ENCODE data around the gene MSMB.
"Not testable (repeated sequence)": the region's sequence is repeated elsewhere in the genome, so short reads cannot be mapped to it uniquely, and the experiment has no call there.

MSMB gene

GRCh38 chr10:46087381-46087780 is 41.3 kb upstream of the MSMB start:
- not testable (repeated sequence) for H2BK12ac ChIP-seq (ENCODE audit: low read length); H2BK5ac ChIP-seq (ENCODE audit: low read length); H3K79me1 ChIP-seq (ENCODE audit: low read depth, low read length); H2AK5ac ChIP-seq (ENCODE audit: low read depth, low read length); H3K36me3 ChIP-seq (replicated peaks in 1 of 2; ENCODE audit: control insufficient read depth in 2 of 2, insufficient read depth in 2 of 2, low read length in 2 of 2); DNase-seq (ENCODE audit: low spot score); H2BK120ac ChIP-seq (ENCODE audit: low read depth, low read length); H3K4ac ChIP-seq (ENCODE audit: low read length); H3K9me3 ChIP-seq (replicated peaks in 1 of 2; ENCODE audit: control insufficient read depth in 2 of 2, insufficient read depth in 1 of 2, low read depth in 1 of 2, low read length in 2 of 2); H3K4me3 ChIP-seq (ENCODE audit: low read length in 2 of 2); H3K18ac ChIP-seq (ENCODE audit: low read length); H3K27me3 ChIP-seq (ENCODE audit: control insufficient read depth in 3 of 3, insufficient read depth in 3 of 3, low read depth in 1 of 3, low read length in 3 of 3); H2AFZ ChIP-seq (ENCODE audit: low read length); H3K4me2 ChIP-seq (ENCODE audit: insufficient read depth, low read length, poor library complexity, severe bottlenecking); H3K27ac ChIP-seq (replicated peaks; ENCODE audit: low read length); H4K8ac ChIP-seq (ENCODE audit: low read depth, low read length); H3K9ac ChIP-seq (ENCODE audit: low read depth, low read length, poor library complexity); H3K23ac ChIP-seq (ENCODE audit: low read depth, low read length, poor library complexity); H3K4me1 ChIP-seq (ENCODE audit: control insufficient read depth in 2 of 2, insufficient read depth in 1 of 2, low read depth in 1 of 2, low read length in 2 of 2); H3K14ac ChIP-seq (ENCODE audit: low read length); H2BK15ac ChIP-seq (ENCODE audit: low read length); H4K91ac ChIP-seq (ENCODE audit: low read depth, low read length, poor library complexity)
- no CpG with 5 or more reads among the region's 11 CpGs for WGBS, 2 donors (ENCODE audit: extremely low coverage in 2 of 2, insufficient read length in 2 of 2, insufficient replicate concordance in 1 of 2)

- no peak for DNase-seq (ENCODE audit: low spot score)
- H2BK12ac ChIP-seq (ENCODE audit: low read length), result no peak overlapping the region
- WGBS, 2 donors (ENCODE audit: extremely low coverage in 2 of 2, insufficient read length in 2 of 2, insufficient replicate concordance in 1 of 2), result no CpG with 5 or more reads among the region's 12 CpGs
Measured at GRCh38 chr10:46084321-46085165, 38.5 kb upstream of the MSMB start.

GRCh38 chr10:46080886-46081285 is 34.8 kb upstream of the MSMB start:
- H3K18ac ChIP-seq (ENCODE audit: low read length), result no peak overlapping the region
- no peak overlapping the region for H4K91ac ChIP-seq (ENCODE audit: low read depth, low read length, poor library complexity)
- WGBS, 2 donors (ENCODE audit: extremely low coverage in 2 of 2, insufficient read length in 2 of 2, insufficient replicate concordance in 1 of 2), result no CpG with 5 or more reads among the region's 2 CpGs
- no peak overlapping the region for H4K8ac ChIP-seq (ENCODE audit: low read depth, low read length)
- no peaks in the 10 kb centered on the region for H3K27me3 ChIP-seq (ENCODE audit: control insufficient read depth in 3 of 3, insufficient read depth in 3 of 3, low read depth in 1 of 3, low read length in 3 of 3)
- no peak overlapping the region for H3K14ac ChIP-seq (ENCODE audit: low read length)
- H3K27ac ChIP-seq (replicated peaks; ENCODE audit: low read length), result no peak overlapping the region
- H3K36me3 ChIP-seq (replicated peaks in 1 of 2; ENCODE audit: control insufficient read depth in 2 of 2, insufficient read depth in 2 of 2, low read length in 2 of 2), result no peaks in the 10 kb centered on the region
- no peak for DNase-seq (ENCODE audit: low spot score)
- no peaks in the 10 kb centered on the region for H3K4me1 ChIP-seq (ENCODE audit: control insufficient read depth in 2 of 2, insufficient read depth in 1 of 2, low read depth in 1 of 2, low read length in 2 of 2)
- no peak overlapping the region for H2BK12ac ChIP-seq (ENCODE audit: low read length)
- no peak overlapping the region for H3K9ac ChIP-seq (ENCODE audit: low read depth, low read length, poor library complexity)
- no peak overlapping the region for H3K4me3 ChIP-seq (ENCODE audit: low read length in 2 of 2)
- H3K4ac ChIP-seq (ENCODE audit: low read length), result no peak overlapping the region
- H2BK5ac ChIP-seq (ENCODE audit: low read length), result no peak overlapping the region
- no peaks in the 10 kb centered on the region for H3K9me3 ChIP-seq (replicated peaks in 1 of 2; ENCODE audit: control insufficient read depth in 2 of 2, insufficient read depth in 1 of 2, low read depth in 1 of 2, low read length in 2 of 2)
- no peak overlapping the region for H2AK5ac ChIP-seq (ENCODE audit: low read depth, low read length)
- H2AFZ ChIP-seq (ENCODE audit: low read length), result no peak overlapping the region
- H3K23ac ChIP-seq (ENCODE audit: low read depth, low read length, poor library complexity), result no peak overlapping the region
- no peak overlapping the region for H2BK15ac ChIP-seq (ENCODE audit: low read length)
- no peak overlapping the region for H2BK120ac ChIP-seq (ENCODE audit: low read depth, low read length)
- H3K4me2 ChIP-seq (ENCODE audit: insufficient read depth, low read length, poor library complexity, severe bottlenecking), result no peak overlapping the region
- H3K79me1 ChIP-seq (ENCODE audit: low read depth, low read length), result no peaks in the 10 kb centered on the region

More at GRCh38 chr10:46084321-46085165, 38.5 kb upstream of the MSMB start:
- Histone ChIP-seq H3K18ac (ENCODE audit: low read length) (no peak overlapping the region), H2AK5ac (ENCODE audit: low read depth, low read length) (no peak overlapping the region), H2BK5ac (ENCODE audit: low read length) (no peak overlapping the region), H3K23ac (ENCODE audit: low read depth, low read length, poor library complexity) (no peak overlapping the region), H2BK15ac (ENCODE audit: low read length) (no peak overlapping the region), H2AFZ (ENCODE audit: low read length) (peak overlapping the region; percentile 22), H3K36me3 (replicated peaks in 1 of 2; ENCODE audit: control insufficient read depth in 2 of 2, insufficient read depth in 2 of 2, low read length in 2 of 2) (no peaks in the 10 kb centered on the region), H3K4ac (ENCODE audit: low read length) (no peak overlapping the region), H3K79me1 (ENCODE audit: low read depth, low read length) (no peaks in the 10 kb centered on the region), H2BK120ac (ENCODE audit: low read depth, low read length) (no peak overlapping the region), H4K8ac (ENCODE audit: low read depth, low read length) (no peak overlapping the region), H3K4me2 (ENCODE audit: insufficient read depth, low read length, poor library complexity, severe bottlenecking) (no peak overlapping the region), H3K14ac (ENCODE audit: low read length) (no peak overlapping the region), H3K9ac (ENCODE audit: low read depth, low read length, poor library complexity) (no peak overlapping the region), H3K27ac (replicated peaks; ENCODE audit: low read length) (no peak overlapping the region), H3K4me1 (ENCODE audit: control insufficient read depth in 2 of 2, insufficient read depth in 1 of 2, low read depth in 1 of 2, low read length in 2 of 2) (no peaks in the 10 kb centered on the region), H3K4me3 (ENCODE audit: low read length in 2 of 2) (no peak overlapping the region), H4K91ac (ENCODE audit: low read depth, low read length, poor library complexity) (no peak overlapping the region), H3K9me3 (replicated peaks in 1 of 2; ENCODE audit: control insufficient read depth in 2 of 2, insufficient read depth in 1 of 2, low read depth in 1 of 2, low read length in 2 of 2) (no peaks in the 10 kb centered on the region), H3K27me3 (ENCODE audit: control insufficient read depth in 3 of 3, insufficient read depth in 3 of 3, low read depth in 1 of 3, low read length in 3 of 3) (no peaks in the 10 kb centered on the region)

- Histone ChIP-seq H3K18ac (ENCODE audit: low read length) (no peak overlapping the region), H3K4me3 (ENCODE audit: low read length in 2 of 2) (no peak overlapping the region), H3K23ac (ENCODE audit: low read depth, low read length, poor library complexity) (no peak overlapping the region), H3K4me2 (ENCODE audit: insufficient read depth, low read length, poor library complexity, severe bottlenecking) (no peak overlapping the region), H3K4ac (ENCODE audit: low read length) (no peak overlapping the region), H3K9ac (ENCODE audit: low read depth, low read length, poor library complexity) (no peak overlapping the region), H4K91ac (ENCODE audit: low read depth, low read length, poor library complexity) (no peak overlapping the region), H2BK120ac (ENCODE audit: low read depth, low read length) (no peak overlapping the region), H2BK12ac (ENCODE audit: low read length) (no peak overlapping the region), H2AFZ (ENCODE audit: low read length) (no peak overlapping the region), H3K14ac (ENCODE audit: low read length) (no peak overlapping the region), H3K79me1 (ENCODE audit: low read depth, low read length) (no peaks in the 10 kb centered on the region), H3K36me3 (replicated peaks in 1 of 2; ENCODE audit: control insufficient read depth in 2 of 2, insufficient read depth in 2 of 2, low read length in 2 of 2) (no peaks in the 10 kb centered on the region), H2AK5ac (ENCODE audit: low read depth, low read length) (no peak overlapping the region), H3K9me3 (replicated peaks in 1 of 2; ENCODE audit: control insufficient read depth in 2 of 2, insufficient read depth in 1 of 2, low read depth in 1 of 2, low read length in 2 of 2) (no peaks in the 10 kb centered on the region), H4K8ac (ENCODE audit: low read depth, low read length) (no peak overlapping the region), H3K27ac (replicated peaks; ENCODE audit: low read length) (no peak overlapping the region), H2BK15ac (ENCODE audit: low read length) (no peak overlapping the region), H3K4me1 (ENCODE audit: control insufficient read depth in 2 of 2, insufficient read depth in 1 of 2, low read depth in 1 of 2, low read length in 2 of 2) (no peaks in the 10 kb centered on the region), H2BK5ac (ENCODE audit: low read length) (no peak overlapping the region), H3K27me3 (ENCODE audit: control insufficient read depth in 3 of 3, insufficient read depth in 3 of 3, low read depth in 1 of 3, low read length in 3 of 3) (no peaks in the 10 kb centered on the region)
- WGBS, 2 donors (ENCODE audit: extremely low coverage in 2 of 2, insufficient read length in 2 of 2, insufficient replicate concordance in 1 of 2), result no CpG with 5 or more reads among the region's 4 CpGs
- DNase-seq (ENCODE audit: low spot score), result no peak
Measured at GRCh38 chr10:46079831-46080585, 33.9 kb upstream of the MSMB start.
